ENCODE results near the gene TNIK. TPM values are rescaled to one million over a fixed set of nuclear protein-coding genes. Genes with fewer than 3 reads are reported as not detected.

TNIK gene
- total and polyA plus RNA-seq, 2 of the 4 experiments (the other 2 are of a cell fraction), result 3.4 to 6.3 TPM

GRCh38 chr3:171113716-171114115 is 346.5 kb downstream of the TNIK start:
- Histone ChIP-seq H3K4me1 (ENCODE audit: control insufficient read depth, insufficient read depth, low read length) (no peaks in the 10 kb centered on the region), H3K36me3 (ENCODE audit: control insufficient read depth, insufficient read depth, low read length) (peaks cover 3% of the 10 kb centered on the region; the same call in 1 of the 2 replicates), H3K56ac (ENCODE audit: extremely low read depth, insufficient read depth, low read length) (no peak overlapping the region), H2AFZ (replicated peaks; ENCODE audit: low read length, poor library complexity) (no peak overlapping the region), H4K91ac (ENCODE audit: insufficient read depth, low read depth, low read length) (no peak overlapping the region), H4K8ac (ENCODE audit: low read depth in 2 of 2, low read length in 2 of 2) (no peak overlapping the region), H2AK9ac (replicated peaks; ENCODE audit: low read depth, low read length, poor library complexity) (no peak overlapping the region), H3K27ac (ENCODE audit: insufficient read depth, low read length) (no peak overlapping the region), H3K9ac (ENCODE audit: low read depth, low read length) (no peak overlapping the region), H3K79me1 (ENCODE audit: low read depth in 1 of 2, low read length in 2 of 2) (no peaks in the 10 kb centered on the region), H3K14ac (replicated peaks; ENCODE audit: low read depth, low read length) (no peak overlapping the region), H3K18ac (ENCODE audit: low read depth, low read length) (no peak overlapping the region), H2BK120ac (ENCODE audit: low read depth, low read length) (no peak overlapping the region), H3K4me2 (ENCODE audit: low read depth, low read length) (no peak overlapping the region), H2BK15ac (ENCODE audit: low read depth, low read length) (no peak overlapping the region), H3K4me3 (ENCODE audit: insufficient read depth, low read depth, low read length) (no peak overlapping the region), H2AK5ac (ENCODE audit: low read depth, low read length) (no peak overlapping the region), H3K4ac (ENCODE audit: low read depth, low read length) (no peak overlapping the region), H4K20me1 (ENCODE audit: insufficient read depth, low read length) (no peaks in the 10 kb centered on the region), H4K5ac (ENCODE audit: low read depth, low read length) (no peak overlapping the region), H3K9me1 (ENCODE audit: insufficient read depth, low read length) (no peaks in the 10 kb centered on the region), H2BK5ac (ENCODE audit: low read depth, low read length, poor library complexity, severe bottlenecking) (no peak overlapping the region), H3K27me3 (ENCODE audit: control insufficient read depth, insufficient read depth, low read length) (no peaks in the 10 kb centered on the region), H3K9me3 (ENCODE audit: control insufficient read depth, insufficient read depth, low read length) (no peaks in the 10 kb centered on the region), H2BK20ac (ENCODE audit: low read depth, low read length) (no peak overlapping the region), H3K23ac (ENCODE audit: low read depth, low read length) (no peak overlapping the region)
- DNase-seq (no peak), ATAC-seq (ENCODE audit: low read depth) (no peak)
- intact Hi-C loops (cut with micrococcal nuclease) (no loop called here), dilution Hi-C loops (cut with HindIII; ENCODE audit: low sequenced_read_pairs, unreplicated experiment) (no loop called here), in situ Hi-C loops (cut with MboI; ENCODE audit: low sequenced_read_pairs) (no loop called here)
- ChIA-PET POLR2A (ENCODE audit: unreplicated experiment) (no interaction called here), CTCF (interaction anchor here (0.6 to 1.0 kb wide), 3 partner anchors 58 to 1362 kb away, joined by 3 to 5 read pairs (median 4); no protein-coding TSS in a partner anchor)
- TF ChIP-seq SMC3 (IDR thresholded peaks at IDR 0.05; ENCODE audit: low read depth, low read length), result no peak
- no peak for TF ChIP-seq MXI1 (IDR thresholded peaks at IDR 0.05; ENCODE audit: borderline replicate concordance, low read depth, low read length)
- TF ChIP-seq MAZ (IDR thresholded peaks at IDR 0.05; ENCODE audit: borderline replicate concordance, low read depth, low read length), result no peak
- no peak for TF ChIP-seq RFX5 (IDR thresholded peaks at IDR 0.05; ENCODE audit: low read depth, low read length)
- no peak for TF ChIP-seq BHLHE40 (IDR thresholded peaks at IDR 0.05; ENCODE audit: low read depth, low read length)
- TF ChIP-seq, protein P1, sequence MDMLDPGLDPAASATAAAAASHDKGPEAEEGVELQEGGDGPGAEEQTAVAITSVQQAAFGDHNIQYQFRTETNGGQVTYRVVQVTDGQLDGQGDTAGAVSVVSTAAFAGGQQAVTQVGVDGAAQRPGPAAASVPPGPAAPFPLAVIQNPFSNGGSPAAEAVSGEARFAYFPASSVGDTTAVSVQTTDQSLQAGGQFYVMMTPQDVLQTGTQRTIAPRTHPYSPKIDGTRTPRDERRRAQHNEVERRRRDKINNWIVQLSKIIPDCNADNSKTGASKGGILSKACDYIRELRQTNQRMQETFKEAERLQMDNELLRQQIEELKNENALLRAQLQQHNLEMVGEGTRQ (IDR thresholded peaks at IDR 0.05; ENCODE audit: low read depth, low read length), result no peak
- TF ChIP-seq RCOR1 (IDR thresholded peaks at IDR 0.05; ENCODE audit: insufficient replicate concordance, low read length), result no peak
- no peak for TF ChIP-seq NFE2L2 (IDR thresholded peaks at IDR 0.05; ENCODE audit: low read depth, low read length)
- no peak for TF ChIP-seq CHD1 (IDR thresholded peaks at IDR 0.05; ENCODE audit: low read depth, low read length)
- no peak for TF ChIP-seq POLR2A (IDR thresholded peaks at IDR 0.05; ENCODE audit: low read depth, low read length)
- TF ChIP-seq, protein P2, sequence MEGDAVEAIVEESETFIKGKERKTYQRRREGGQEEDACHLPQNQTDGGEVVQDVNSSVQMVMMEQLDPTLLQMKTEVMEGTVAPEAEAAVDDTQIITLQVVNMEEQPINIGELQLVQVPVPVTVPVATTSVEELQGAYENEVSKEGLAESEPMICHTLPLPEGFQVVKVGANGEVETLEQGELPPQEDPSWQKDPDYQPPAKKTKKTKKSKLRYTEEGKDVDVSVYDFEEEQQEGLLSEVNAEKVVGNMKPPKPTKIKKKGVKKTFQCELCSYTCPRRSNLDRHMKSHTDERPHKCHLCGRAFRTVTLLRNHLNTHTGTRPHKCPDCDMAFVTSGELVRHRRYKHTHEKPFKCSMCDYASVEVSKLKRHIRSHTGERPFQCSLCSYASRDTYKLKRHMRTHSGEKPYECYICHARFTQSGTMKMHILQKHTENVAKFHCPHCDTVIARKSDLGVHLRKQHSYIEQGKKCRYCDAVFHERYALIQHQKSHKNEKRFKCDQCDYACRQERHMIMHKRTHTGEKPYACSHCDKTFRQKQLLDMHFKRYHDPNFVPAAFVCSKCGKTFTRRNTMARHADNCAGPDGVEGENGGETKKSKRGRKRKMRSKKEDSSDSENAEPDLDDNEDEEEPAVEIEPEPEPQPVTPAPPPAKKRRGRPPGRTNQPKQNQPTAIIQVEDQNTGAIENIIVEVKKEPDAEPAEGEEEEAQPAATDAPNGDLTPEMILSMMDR (conservative IDR thresholded peaks at IDR 0.05; ENCODE audit: low read depth, low read length), result no peak
- no peak for TF ChIP-seq MAFK (IDR thresholded peaks at IDR 0.05; ENCODE audit: low read depth, low read length)
- TF ChIP-seq RAD21 (IDR thresholded peaks at IDR 0.05; ENCODE audit: low read length), result no peak
- no peak for TF ChIP-seq ELK1 (IDR thresholded peaks at IDR 0.05; ENCODE audit: borderline replicate concordance, low read depth, low read length)
- TF ChIP-seq CEBPB (IDR thresholded peaks at IDR 0.05; ENCODE audit: low read depth, low read length), result no peak
- TF ChIP-seq FOS (IDR thresholded peaks at IDR 0.05; ENCODE audit: low read depth, low read length), result no peak
- no TSS peak for BruUV-seq (replicated peaks)
- WGBS, 2 experiments (ENCODE audit: extremely low coverage in 2 of 2, insufficient read length in 1 of 2), result no CpG with 5 or more reads among the region's 3 CpGs

Measured in IMR-90 (cell line).